Fibroblast of mammary gland (primary cell): ENCODE results near the gene SIX5.
A peak's percentile ranks its signal among the peaks of the same experiment; 100 is the strongest.

Source experiments
- DNase-seq: peaks from one replicate; pipeline ENCODE4 v3.0.0-alpha.2; 2010; ENCODE audit warnings: low read depth
- H3K4me3 ChIP-seq: 2 replicates; pipeline ENCODE4 v1.5.1; 2011; ENCODE audit warnings: low read depth, mild to moderate bottlenecking, low read length, moderate library complexity; ENCODE audit not compliant: control insufficient read depth
- CTCF ChIP-seq: conservative IDR thresholded peaks from 2 replicates; pipeline ENCODE4 v1.5.1; 2011; ENCODE audit warnings: low read depth, low read length, inconsistent platforms; ENCODE audit not compliant: control insufficient read depth, insufficient read depth

The SIX5 gene

GRCh38 chr19:45781214-45782161 lies 12.4 kb upstream of the SIX5 start:
- TF ChIP-seq CTCF, result no peak
- DNase-seq, result no peak
- peak overlapping the region; percentile 24 for H3K4me3 ChIP-seq

DNA sequence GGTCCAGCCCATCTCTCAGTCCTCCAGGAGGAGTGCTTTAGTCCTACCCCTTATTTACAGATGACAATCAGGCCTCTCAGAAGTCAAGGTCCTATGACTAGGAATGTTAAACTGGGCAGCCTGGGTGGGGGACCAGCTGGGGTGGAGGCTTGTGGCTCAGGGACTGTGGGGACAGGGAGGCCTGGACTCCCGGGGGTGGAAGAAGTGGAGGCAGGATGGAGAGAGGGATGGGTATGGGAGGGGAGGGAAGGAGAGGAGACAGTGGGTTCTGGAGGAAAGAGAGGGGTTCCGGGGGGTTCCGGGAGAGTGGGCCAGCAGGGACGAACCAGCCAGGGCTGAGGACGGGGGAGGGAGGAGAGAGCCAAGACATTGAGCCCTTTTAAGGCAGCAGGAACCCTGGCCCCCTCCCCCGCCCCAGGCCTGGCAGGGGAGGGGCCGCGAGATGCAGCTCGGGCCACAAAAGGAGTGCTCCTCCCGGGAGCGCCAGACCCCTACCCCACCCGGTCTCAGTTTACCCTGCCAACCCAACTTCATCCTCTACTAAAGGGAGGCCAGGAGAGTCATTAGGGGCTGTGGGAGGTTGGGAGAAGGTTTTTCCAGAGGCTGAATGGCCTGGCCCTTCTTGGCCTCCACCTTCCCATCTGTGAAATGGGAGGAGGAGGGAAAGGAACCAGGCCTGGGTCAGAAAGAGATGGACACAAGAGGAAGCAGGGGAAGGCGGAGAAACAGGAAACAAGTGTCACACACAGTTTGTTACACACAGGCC lies 11.6 kb upstream of the SIX5 start:
- DNase-seq, result no peak
- no peak overlapping the region for H3K4me3 ChIP-seq
- no peak for TF ChIP-seq CTCF

DNA sequence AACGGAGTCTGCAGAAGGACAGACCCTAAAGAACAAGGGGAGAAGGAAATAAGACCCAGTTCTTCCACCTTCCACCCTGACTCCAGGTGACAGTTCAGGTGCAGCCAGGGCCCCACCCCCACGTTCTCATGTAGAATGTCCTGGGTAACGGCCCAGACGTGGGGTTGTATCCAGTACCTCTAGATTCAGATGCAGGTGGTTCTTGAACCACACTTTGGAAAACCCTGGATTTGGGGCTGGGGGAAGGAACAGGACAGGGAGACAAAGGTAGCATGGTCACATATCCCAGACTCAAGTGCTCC lies 11.0 kb upstream of the SIX5 start:
- H3K4me3 ChIP-seq, result no peak overlapping the region
- DNase-seq, result no peak
- no peak for TF ChIP-seq CTCF

DNA sequence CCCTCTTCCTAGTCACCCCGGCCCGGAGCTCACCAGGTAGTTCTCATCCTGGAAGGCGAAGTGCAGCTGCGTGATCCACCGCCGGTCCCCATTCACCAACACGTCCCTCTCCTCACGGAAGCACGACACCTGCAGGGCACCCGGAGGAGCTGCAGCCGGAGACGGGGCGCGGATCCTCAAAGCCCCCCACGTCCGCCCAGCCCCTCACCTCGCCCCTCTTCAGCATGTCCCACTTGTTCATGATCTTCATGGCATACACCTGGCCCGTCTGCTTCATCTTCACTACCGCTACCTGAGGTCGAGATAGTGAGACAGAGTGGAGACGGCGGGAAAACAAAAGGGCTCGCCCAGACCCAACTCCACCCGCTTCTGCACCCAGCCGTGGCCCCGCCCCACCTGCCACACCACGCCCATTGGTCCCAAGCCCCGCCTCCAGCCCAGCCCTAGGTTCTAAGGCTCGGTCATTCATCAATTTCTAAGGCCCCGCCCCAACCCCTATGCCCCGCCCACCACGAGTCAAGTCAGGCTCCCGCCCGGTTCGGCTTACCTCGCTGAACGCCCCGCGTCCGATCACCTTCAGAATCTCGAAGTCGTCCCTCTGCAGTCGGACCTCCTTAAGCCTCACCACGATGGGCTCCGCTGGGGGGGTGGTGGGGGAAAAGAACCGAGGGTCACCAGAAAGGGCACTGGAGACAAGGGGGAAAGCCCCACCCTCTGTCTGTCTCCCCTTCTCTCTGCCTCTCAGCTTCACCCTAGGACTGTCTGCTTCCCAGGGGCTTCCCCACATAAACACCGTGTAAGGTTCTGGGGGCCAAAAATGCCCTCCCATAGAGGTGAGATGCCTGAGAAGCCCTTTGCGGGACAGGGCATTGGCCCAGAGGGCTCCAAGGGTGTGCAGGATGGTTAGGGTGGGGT lies 10.4 kb upstream of the SIX5 start:
- DNase-seq, result peak; percentile 53
- peak; percentile 8 for TF ChIP-seq CTCF
- no peak overlapping the region for H3K4me3 ChIP-seq

DNA sequence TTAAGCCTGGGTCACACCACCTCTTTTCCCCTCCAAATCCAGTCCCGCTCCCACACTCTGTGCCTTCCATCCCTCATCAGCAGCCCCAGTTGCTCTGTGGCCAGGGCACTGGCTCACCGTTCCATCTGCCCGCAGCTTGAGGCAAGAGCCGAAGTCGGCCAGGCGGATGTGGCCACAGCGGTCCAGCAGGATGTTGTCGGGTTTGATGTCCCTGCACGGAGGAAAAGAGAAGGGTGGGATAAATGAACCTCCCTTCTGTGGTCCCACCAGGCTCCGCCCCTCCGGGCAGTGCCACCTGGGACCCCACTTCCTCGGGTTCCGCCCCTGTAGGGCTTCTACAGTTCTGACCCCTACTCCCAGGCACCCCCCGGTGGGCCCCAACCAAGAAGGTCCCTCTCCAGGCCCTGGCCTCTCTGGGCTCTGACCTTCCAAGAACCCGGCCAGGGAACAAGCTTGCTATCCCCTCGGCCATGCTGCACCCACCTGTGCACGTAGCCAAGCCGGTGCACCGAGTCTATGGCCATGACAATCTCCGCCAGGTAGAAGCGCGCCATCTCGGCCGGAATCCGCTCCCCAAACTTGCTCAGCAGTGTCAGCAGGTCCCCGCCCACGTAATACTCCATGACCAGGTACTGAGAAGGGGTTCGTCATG lies 9.1 kb upstream of the SIX5 start:
- no peak for TF ChIP-seq CTCF
- no peak for DNase-seq
- no peak overlapping the region for H3K4me3 ChIP-seq

GRCh38 chr19:45777395-45777961 lies 8.4 kb upstream of the SIX5 start:
- no peak for TF ChIP-seq CTCF
- H3K4me3 ChIP-seq, result no peak overlapping the region
- DNase-seq, result no peak
